22Rv1 (cell line): ENCODE data around the gene PDGFB.

Experiments used
- H3K27ac ChIP-seq: fragments of 450-650 bp; 2 replicates; pipeline ENCODE4 v1.5.1; 2017
- ZFX ChIP-seq: fragments of 450-650 bp; IDR thresholded peaks from 2 replicates; pipeline ENCODE4 v1.6.1; 2017; ENCODE audit warnings: antibody characterized with exemption, borderline replicate concordance
- TF ChIP-seq, protein P1 (sequence below): fragments of 450-650 bp; IDR thresholded peaks from 2 replicates; pipeline ENCODE4 v1.5.1; 2017; ENCODE audit warnings: mild to moderate bottlenecking

Gene PDGFB

GRCh38 chr22:39236321-39237317 lies 8.2 kb downstream of the PDGFB start:
- peak overlapping the region; percentile 98 for H3K27ac ChIP-seq
- TF ChIP-seq, protein P1, sequence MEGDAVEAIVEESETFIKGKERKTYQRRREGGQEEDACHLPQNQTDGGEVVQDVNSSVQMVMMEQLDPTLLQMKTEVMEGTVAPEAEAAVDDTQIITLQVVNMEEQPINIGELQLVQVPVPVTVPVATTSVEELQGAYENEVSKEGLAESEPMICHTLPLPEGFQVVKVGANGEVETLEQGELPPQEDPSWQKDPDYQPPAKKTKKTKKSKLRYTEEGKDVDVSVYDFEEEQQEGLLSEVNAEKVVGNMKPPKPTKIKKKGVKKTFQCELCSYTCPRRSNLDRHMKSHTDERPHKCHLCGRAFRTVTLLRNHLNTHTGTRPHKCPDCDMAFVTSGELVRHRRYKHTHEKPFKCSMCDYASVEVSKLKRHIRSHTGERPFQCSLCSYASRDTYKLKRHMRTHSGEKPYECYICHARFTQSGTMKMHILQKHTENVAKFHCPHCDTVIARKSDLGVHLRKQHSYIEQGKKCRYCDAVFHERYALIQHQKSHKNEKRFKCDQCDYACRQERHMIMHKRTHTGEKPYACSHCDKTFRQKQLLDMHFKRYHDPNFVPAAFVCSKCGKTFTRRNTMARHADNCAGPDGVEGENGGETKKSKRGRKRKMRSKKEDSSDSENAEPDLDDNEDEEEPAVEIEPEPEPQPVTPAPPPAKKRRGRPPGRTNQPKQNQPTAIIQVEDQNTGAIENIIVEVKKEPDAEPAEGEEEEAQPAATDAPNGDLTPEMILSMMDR = no peak
- no peak for TF ChIP-seq ZFX

DNA sequence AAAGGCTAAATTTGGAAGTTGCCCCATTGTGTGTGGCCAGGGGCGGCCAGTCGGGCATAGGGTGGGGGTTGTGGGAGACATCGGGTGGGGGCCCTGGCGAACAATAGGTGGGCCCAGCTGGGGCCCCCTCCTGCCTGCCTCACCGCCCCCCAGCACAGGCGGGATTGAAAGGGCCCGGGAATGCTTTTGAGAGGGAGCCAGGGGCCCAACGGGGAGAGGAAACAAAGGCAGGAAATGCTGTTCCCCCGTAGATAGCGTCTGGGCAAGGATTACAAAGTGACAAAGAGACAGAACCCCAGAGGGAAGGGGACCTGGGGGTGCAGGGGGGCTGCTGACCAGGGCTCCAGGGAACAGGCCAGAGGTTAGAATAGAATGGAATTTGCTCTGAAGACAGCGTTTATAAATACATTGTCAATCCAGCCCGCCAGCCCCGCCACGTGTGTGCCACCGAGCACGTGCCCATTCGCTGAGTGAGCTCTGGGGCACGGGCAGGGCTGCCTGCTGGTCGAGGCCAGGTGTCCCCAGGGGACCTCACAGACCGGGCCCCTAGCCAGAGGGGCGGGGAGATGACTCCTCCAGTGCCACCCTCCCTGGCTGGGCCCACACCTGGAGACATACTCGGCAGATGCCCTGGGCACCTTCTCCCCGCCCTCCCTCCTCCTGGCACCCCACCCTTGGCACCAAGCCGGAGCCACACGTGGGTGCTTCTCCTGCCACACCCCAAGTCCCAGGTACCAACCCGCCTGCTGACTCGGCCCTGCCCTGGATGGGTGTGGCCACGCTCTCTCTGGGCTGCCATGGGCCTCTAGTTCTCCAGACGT lies 9.7 kb downstream of the PDGFB start:
- no peak overlapping the region for H3K27ac ChIP-seq
- TF ChIP-seq ZFX = no peak
- TF ChIP-seq, protein P1 = no peak

DNA sequence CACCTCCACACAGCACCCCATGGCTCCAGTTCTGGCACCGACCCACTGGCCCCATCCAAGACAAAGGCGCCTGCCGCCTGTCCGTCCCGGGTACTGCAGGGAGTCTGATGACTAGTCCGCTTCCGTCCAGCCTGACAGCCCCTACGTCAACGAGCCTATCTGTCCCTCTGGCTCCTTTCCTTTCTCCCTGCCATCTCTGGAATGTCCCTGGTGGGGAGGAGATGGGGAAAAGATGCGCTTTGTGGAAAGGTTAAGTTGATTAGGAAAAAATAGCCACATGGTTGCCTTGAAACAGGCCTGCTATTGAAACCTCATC lies 10.4 kb downstream of the PDGFB start:
- TF ChIP-seq, protein P1 = no peak
- TF ChIP-seq ZFX = no peak
- no peak overlapping the region for H3K27ac ChIP-seq

- H3K27ac ChIP-seq = no peak overlapping the region
- no peak for TF ChIP-seq ZFX
- TF ChIP-seq, protein P1 = no peak
These were observed 10.9 kb downstream of the PDGFB start for GRCh38 chr22:39233710-39234471.

DNA sequence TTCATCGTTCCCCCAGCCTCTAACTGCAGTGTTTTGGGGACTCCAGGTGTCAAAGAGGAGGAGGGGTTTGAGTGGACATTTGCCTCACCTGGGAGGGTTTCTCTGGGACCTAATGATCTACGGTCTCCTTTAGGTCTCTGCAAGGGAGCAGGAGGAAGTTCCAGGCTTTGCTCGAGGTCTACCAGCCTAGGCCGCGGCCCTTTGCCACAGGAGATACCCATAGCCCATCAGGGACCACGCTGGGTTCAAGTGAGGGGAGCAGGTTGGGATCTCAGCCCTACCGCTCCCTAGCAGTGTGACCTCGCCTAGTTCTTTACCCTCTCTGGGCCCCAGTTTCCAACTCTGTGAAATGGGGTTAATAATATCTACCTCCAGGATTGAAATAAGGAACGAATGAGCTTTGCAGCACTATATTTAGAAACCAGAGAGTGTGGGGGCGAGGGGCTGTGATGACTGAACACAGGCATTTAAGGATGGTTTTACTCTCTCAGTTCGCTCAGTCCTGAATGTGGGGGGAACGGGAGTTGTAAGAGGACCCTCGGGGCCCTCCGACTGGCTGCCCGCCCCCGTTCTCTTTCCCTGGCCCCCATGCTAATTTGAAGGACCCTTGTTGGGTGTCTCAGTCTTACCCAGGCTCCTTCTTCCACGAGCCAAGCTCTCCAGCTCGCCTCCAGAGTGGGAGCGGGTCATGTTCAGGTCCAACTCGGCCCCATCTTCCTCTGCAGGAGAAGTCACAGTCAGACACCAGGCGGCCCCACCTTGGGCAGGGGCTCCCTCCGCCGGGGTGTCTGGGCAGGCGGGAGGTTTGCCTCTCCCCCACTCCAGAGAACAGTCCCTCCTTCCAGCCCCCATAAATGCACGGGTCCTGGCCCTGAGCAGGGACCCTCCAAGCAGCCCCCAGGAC lies 11.7 kb downstream of the PDGFB start:
- H3K27ac ChIP-seq = no peak overlapping the region
- no peak for TF ChIP-seq ZFX
- TF ChIP-seq, protein P1 = no peak

DNA sequence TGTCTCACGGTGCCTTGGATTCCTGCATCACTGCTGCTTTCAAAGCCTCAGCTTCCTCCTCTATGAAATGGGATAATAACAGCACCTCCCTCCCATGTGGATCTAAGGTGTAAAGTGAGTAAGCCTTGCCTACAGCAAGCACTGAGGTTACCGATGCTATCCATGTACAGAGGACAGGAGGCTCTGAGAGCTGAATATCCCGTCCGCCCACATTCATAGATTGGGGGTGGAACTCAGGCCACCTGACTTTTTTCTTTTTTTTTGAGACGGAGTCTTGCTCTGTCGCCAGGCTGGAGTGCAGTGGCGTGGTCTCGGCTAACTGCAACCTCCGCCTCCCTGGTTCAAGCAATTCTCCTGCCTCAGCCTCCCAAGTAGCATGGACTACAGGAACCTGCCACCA lies 12.5 kb downstream of the PDGFB start:
- H3K27ac ChIP-seq = no peak overlapping the region
- no peak for TF ChIP-seq ZFX
- TF ChIP-seq, protein P1 = no peak
